GM19452 (cell line): ENCODE data around the gene CENPN.

Source experiments
- ATAC-seq: cut with Tn5 transposase; IDR thresholded peaks from one replicate; pipeline ENCODE4 v1.9.1; 2021; ENCODE audit not compliant: unreplicated experiment

The CENPN gene

GRCh38 chr16:81077076-81077940 is 70.3 kb downstream of the CENPN start, which contains the start of gene C16orf46:
Gene C16orf46, minus strand, starts transcription at chr16:81077238. Its CDS starts 13,283 bp downstream, at chr16:81063955.
- ATAC-seq, result peak; percentile 94

GRCh38 chr16:81080233-81080632 is 73.2 kb downstream of the CENPN start:
- no peak for ATAC-seq

- ATAC-seq, result no peak
Observed at GRCh38 chr16:81081014-81081413, 74.0 kb downstream of the CENPN start.
